IMR-90 (cell line): ENCODE data around the gene FAAP100. TPM values are rescaled to one million over a fixed set of nuclear protein-coding genes. Genes with fewer than 3 reads are reported as not detected.

Experiments used
- ATAC-seq: fragments of 200-7000 bp; cut with Tn5 transposase; 2 replicates; pipeline ENCODE4 v1.9.1; 2020; ENCODE audit warnings: low read depth, mild to moderate bottlenecking, moderate library complexity
- BruUV-seq: library from RNA; stranded (reverse); fragments of 400-500 nt; replicated peaks from 2 replicates; lab custom pipeline; 2021; lab: Mats Ljungman, UMichigan
- CTCF ChIA-PET: fragments of 300-600 bp; formaldehyde crosslinking; extraction: SDS; loops from one replicate; lab custom pipeline; 2021; ENCODE audit warnings: antibody characterized with exemption; lab: Yijun Ruan, JAX
- POLR2A ChIA-PET: fragments of 300-600 bp; sonication (Branson Sonifier 250); formaldehyde crosslinking; loops from one replicate; lab custom pipeline; 2022; ENCODE audit warnings: antibody characterized with exemption; ENCODE audit not compliant: unreplicated experiment; lab: Charles Lee
- DNase-seq: peaks from one replicate; pipeline ENCODE4 v3.0.0; 2013
- H2AFZ ChIP-seq: replicated peaks from 2 replicates; pipeline ENCODE3; 2013; ENCODE audit warnings: low read length, mild to moderate bottlenecking; ENCODE audit not compliant: poor library complexity
- H2AK5ac ChIP-seq: 2 replicates; pipeline ENCODE4 v1.6.1; 2013; ENCODE audit warnings: low read depth, low read length, inconsistent platforms
- H2AK9ac ChIP-seq: replicated peaks from 2 replicates; pipeline ENCODE3; 2013; ENCODE audit warnings: mild to moderate bottlenecking, low read depth, low read length, moderate library complexity; ENCODE audit not compliant: poor library complexity
- H2BK120ac ChIP-seq: 2 replicates; pipeline ENCODE4 v1.6.1; 2013; ENCODE audit warnings: low read depth, low read length, inconsistent platforms
- H2BK15ac ChIP-seq: 3 replicates; pipeline ENCODE4 v1.6.1; 2013; ENCODE audit warnings: low read depth, low read length, inconsistent platforms
- H2BK20ac ChIP-seq: 2 replicates; pipeline ENCODE4 v1.6.1; 2013; ENCODE audit warnings: low read depth, mild to moderate bottlenecking, inconsistent platforms, low read length, moderate library complexity
- H2BK5ac ChIP-seq: 2 replicates; pipeline ENCODE4 v1.6.1; 2013; ENCODE audit warnings: mild to moderate bottlenecking, low read depth, low read length, inconsistent platforms; ENCODE audit not compliant: poor library complexity, severe bottlenecking
- H3K14ac ChIP-seq: replicated peaks from 2 replicates; pipeline ENCODE4 v1.6.1; 2013; ENCODE audit warnings: low read depth, low read length, inconsistent platforms
- H3K18ac ChIP-seq: 2 replicates; pipeline ENCODE4 v1.6.1; 2013; ENCODE audit warnings: low read depth, low read length, control low read depth
- H3K23ac ChIP-seq: 2 replicates; pipeline ENCODE4 v1.6.1; 2013; ENCODE audit warnings: low read depth, low read length, inconsistent platforms
- H3K27ac ChIP-seq: 2 replicates; pipeline ENCODE4 v1.5.1; 2013; ENCODE audit warnings: mild to moderate bottlenecking, control low read depth, low read length; ENCODE audit not compliant: insufficient read depth
- H3K27me3 ChIP-seq: 2 replicates; pipeline ENCODE4 v1.6.1; 2013; ENCODE audit warnings: low read length; ENCODE audit not compliant: control insufficient read depth, insufficient read depth
- H3K36me3 ChIP-seq: 2 replicates; pipeline ENCODE4 v1.6.1; 2013; ENCODE audit warnings: low read length, mixed read lengths; ENCODE audit not compliant: control insufficient read depth, insufficient read depth
- H3K4ac ChIP-seq: 2 replicates; pipeline ENCODE4 v1.6.1; 2013; ENCODE audit warnings: low read depth, low read length, inconsistent platforms
- H3K4me1 ChIP-seq: 2 replicates; pipeline ENCODE4 v1.6.1; 2013; ENCODE audit warnings: low read length, mixed read lengths; ENCODE audit not compliant: control insufficient read depth, insufficient read depth
- H3K4me2 ChIP-seq: 2 replicates; pipeline ENCODE4 v1.6.1; 2013; ENCODE audit warnings: low read depth, mild to moderate bottlenecking, control low read depth, low read length, moderate library complexity
- H3K4me3 ChIP-seq: 2 replicates; pipeline ENCODE4 v1.5.1; 2013; ENCODE audit warnings: low read depth, mild to moderate bottlenecking, control low read depth, low read length, moderate library complexity; ENCODE audit not compliant: insufficient read depth
- H3K56ac ChIP-seq: 2 replicates; pipeline ENCODE4 v1.6.1; 2013; ENCODE audit warnings: low read length, inconsistent platforms; ENCODE audit not compliant: insufficient read depth; ENCODE audit errors: extremely low read depth
- H3K79me1 ChIP-seq, 2 experiments: 2 replicates each; pipeline ENCODE4 v1.6.1; 2013; ENCODE audit warnings: low read length in 2 of 2, inconsistent platforms in 1 of 2, low read depth in 1 of 2
- H3K9ac ChIP-seq: 2 replicates; pipeline ENCODE4 v1.6.1; 2013; ENCODE audit warnings: low read depth, low read length, control low read depth
- H3K9me1 ChIP-seq: 2 replicates; pipeline ENCODE4 v1.6.1; 2013; ENCODE audit warnings: low read length, inconsistent platforms; ENCODE audit not compliant: insufficient read depth
- H3K9me3 ChIP-seq: 2 replicates; pipeline ENCODE4 v1.6.1; 2013; ENCODE audit warnings: low read length; ENCODE audit not compliant: control insufficient read depth, insufficient read depth
- H4K20me1 ChIP-seq: 2 replicates; pipeline ENCODE4 v1.6.1; 2013; ENCODE audit warnings: low read length, inconsistent platforms; ENCODE audit not compliant: insufficient read depth
- H4K5ac ChIP-seq: 2 replicates; pipeline ENCODE4 v1.6.1; 2013; ENCODE audit warnings: mild to moderate bottlenecking, low read depth, low read length, control low read depth
- H4K8ac ChIP-seq, 2 experiments: 2 replicates each; pipeline ENCODE4 v1.6.1; 2013; ENCODE audit warnings: low read depth in 2 of 2, low read length in 2 of 2, control low read depth in 1 of 2, inconsistent platforms in 1 of 2
- H4K91ac ChIP-seq: 2 replicates; pipeline ENCODE4 v1.6.1; 2013; ENCODE audit warnings: low read depth, low read length, inconsistent platforms; ENCODE audit not compliant: insufficient read depth
- BHLHE40 ChIP-seq: fragments of 150-350 bp; IDR thresholded peaks from 2 replicates; pipeline ENCODE4 v1.6.1; 2016; ENCODE audit warnings: mild to moderate bottlenecking, low read depth, low read length
- CEBPB ChIP-seq: IDR thresholded peaks from 2 replicates; pipeline ENCODE4 v1.6.1; 2012; ENCODE audit warnings: low read depth, low read length, improper control_type of control experiment
- CHD1 ChIP-seq: IDR thresholded peaks from 2 replicates; pipeline ENCODE4 v1.6.1; 2012; ENCODE audit warnings: low read depth, low read length, improper control_type of control experiment
- ELK1 ChIP-seq: fragments of 150-350 bp; IDR thresholded peaks from 2 replicates; pipeline ENCODE4 v1.6.1; 2016; ENCODE audit warnings: low read depth, mild to moderate bottlenecking, low read length, moderate library complexity, borderline replicate concordance
- FOS ChIP-seq: fragments of 150-350 bp; IDR thresholded peaks from 2 replicates; pipeline ENCODE4 v1.6.1; 2016; ENCODE audit warnings: low read depth, low read length
- MAFK ChIP-seq: IDR thresholded peaks from 2 replicates; pipeline ENCODE4 v1.6.1; 2012; ENCODE audit warnings: low read depth, low read length, improper control_type of control experiment
- MAZ ChIP-seq: IDR thresholded peaks from 2 replicates; pipeline ENCODE4 v1.6.1; 2012; ENCODE audit warnings: low read depth, mild to moderate bottlenecking, low read length, improper control_type of control experiment, moderate library complexity, borderline replicate concordance
- MXI1 ChIP-seq: IDR thresholded peaks from 2 replicates; pipeline ENCODE4 v1.6.1; 2012; ENCODE audit warnings: low read depth, mild to moderate bottlenecking, low read length, moderate library complexity, borderline replicate concordance
- POLR2A ChIP-seq: IDR thresholded peaks from 2 replicates; pipeline ENCODE4 v1.6.1; 2012; ENCODE audit warnings: mild to moderate bottlenecking, low read depth, low read length
- RAD21 ChIP-seq: IDR thresholded peaks from 2 replicates; pipeline ENCODE4 v1.6.1; 2012; ENCODE audit warnings: low read length, improper control_type of control experiment
- RFX5 ChIP-seq: IDR thresholded peaks from 2 replicates; pipeline ENCODE4 v1.8.0; 2012; ENCODE audit warnings: low read depth, mild to moderate bottlenecking, low read length, moderate library complexity
- SMC3 ChIP-seq: fragments of 150-350 bp; IDR thresholded peaks from 2 replicates; pipeline ENCODE4 v1.6.1; 2016; ENCODE audit warnings: low read depth, mild to moderate bottlenecking, antibody characterized with exemption, low read length, moderate library complexity
- USF2 ChIP-seq: fragments of 150-350 bp; IDR thresholded peaks from 2 replicates; pipeline ENCODE4 v1.6.1; 2017; ENCODE audit warnings: mild to moderate bottlenecking, antibody characterized with exemption, low read length, low read depth
- WGBS, 2 experiments: methylation state at CpG; one replicate each; pipeline versions ENCODE4 v1.1.5 to v1.1.7; 2013; ENCODE audit warnings: missing lambda C conversion rate in 2 of 2; ENCODE audit not compliant: insufficient read length in 1 of 2; ENCODE audit errors: extremely low coverage in 2 of 2; 5-methylcytosine and 5-hydroxymethylcytosine counted together
- dilution Hi-C: fragments of 300-500 bp; cut with HindIII; formaldehyde crosslinking; loops from one replicate; pipeline ENCODE4 v1.14.3; 2018; ENCODE audit warnings: low sequenced_read_pairs; ENCODE audit not compliant: unreplicated experiment
- in situ Hi-C: fragments of 300-500 bp; cut with MboI; formaldehyde crosslinking; loops from 3 replicates; pipeline ENCODE4 v1.14.3; 2019; ENCODE audit warnings: low sequenced_read_pairs, inconsistent platforms, mixed read lengths
- intact Hi-C: fragments of 100-400 bp; cut with micrococcal nuclease; formaldehyde crosslinking; loops from 2 replicates; pipeline ENCODE4 v1.10.0; 2022
- polyA plus RNA-seq, 3 experiments: library from polyadenylated mRNA; depleted of rRNA; stranded (reverse); fragments of >200 nt; gene quantifications; 2 replicates each; pipeline ENCODE4 v1.2.3, GENCODE V29; 2012; ENCODE audit warnings: low replicate concordance in 1 of 3
- total RNA-seq: library from RNA; depleted of rRNA; stranded (reverse); fragments of >200 nt; gene quantifications from 2 replicates; pipeline ENCODE4 v1.2.3, GENCODE V29; 2012
- TF ChIP-seq, protein P1 (sequence below): conservative IDR thresholded peaks from 2 replicates; pipeline ENCODE4 v1.5.1; 2012; ENCODE audit warnings: mild to moderate bottlenecking, low read depth, low read length, improper control_type of control experiment

FAAP100 gene
- total and polyA plus RNA-seq, 2 of the 4 experiments (the other 2 are of a cell fraction) = 7.9 to 24.8 TPM

DNA sequence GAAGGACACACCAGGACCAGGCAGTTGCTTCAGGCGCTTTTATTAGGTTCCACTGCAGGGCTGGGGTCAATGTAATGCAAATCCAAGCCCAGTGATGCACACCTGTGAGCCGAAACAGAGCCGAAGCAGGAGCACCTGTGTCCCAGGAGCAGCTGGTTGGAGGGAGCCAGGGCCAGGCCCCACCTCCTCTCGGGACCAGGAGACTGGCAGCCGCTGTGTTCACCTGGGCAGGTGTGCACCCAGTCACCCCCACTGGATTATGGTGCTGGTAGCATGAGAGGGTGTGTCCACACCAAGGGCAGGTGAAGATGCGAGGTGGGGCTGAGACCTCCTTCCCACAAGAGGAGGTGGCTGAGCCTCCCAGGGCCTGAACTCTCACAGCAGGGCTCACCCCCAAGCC lies 4.7 kb upstream of the FAAP100 start:
- WGBS, 2 experiments = 100% methylated on average over 2 of the region's 6 CpGs; no CpG with 5 or more reads in 1 of the 2 experiments
- H3K9me3 ChIP-seq = no peaks in the 10 kb centered on the region
- peaks cover 36% of the 10 kb centered on the region for H3K36me3 ChIP-seq
- H3K18ac ChIP-seq = no peak overlapping the region
- no peak overlapping the region for H4K5ac ChIP-seq
- no peak for DNase-seq
- no peak overlapping the region for H2AFZ ChIP-seq
- in situ Hi-C loops (no loop called here), dilution Hi-C loops (no loop called here), intact Hi-C loops (no loop called here)
- no peak overlapping the region for H2BK20ac ChIP-seq
- H3K27me3 ChIP-seq = no peaks in the 10 kb centered on the region
- no peak overlapping the region for H2BK15ac ChIP-seq
- no peak overlapping the region for H2BK120ac ChIP-seq
- no peak overlapping the region for H2AK9ac ChIP-seq
- H3K4me2 ChIP-seq = no peak overlapping the region
- TSS peak; percentile 57 for BruUV-seq
- ChIA-PET CTCF (interaction anchor here (0.9 kb wide), 1 partner anchor 43 kb away, joined by 4 read pairs; no protein-coding TSS in a partner anchor), POLR2A (interaction anchor here (0.5 kb wide), 1 partner anchor 36 kb away, joined by 3 read pairs; no protein-coding TSS in a partner anchor)
- 0 out of 2 replicates have a peak overlapping the region, but pooled peaks have one; percentile 4 for H4K91ac ChIP-seq
- peaks cover 8 to 72% of the 10 kb centered on the region in 2 experiments for H3K79me1 ChIP-seq
- no peak overlapping the region for H3K14ac ChIP-seq
- no peak overlapping the region for H3K4ac ChIP-seq
- ATAC-seq = no peak
- peaks cover 12% of the 10 kb centered on the region for H3K9me1 ChIP-seq
- H3K27ac ChIP-seq = no peak overlapping the region
- TF ChIP-seq MAZ = no peak
- no peak for TF ChIP-seq MAFK
- TF ChIP-seq SMC3 = no peak
- TF ChIP-seq ELK1 = no peak
- TF ChIP-seq RAD21 = no peak
- no peak for TF ChIP-seq USF2
- no peak for TF ChIP-seq CEBPB
- TF ChIP-seq MXI1 = no peak
- no peak for TF ChIP-seq CHD1
- TF ChIP-seq, protein P1, sequence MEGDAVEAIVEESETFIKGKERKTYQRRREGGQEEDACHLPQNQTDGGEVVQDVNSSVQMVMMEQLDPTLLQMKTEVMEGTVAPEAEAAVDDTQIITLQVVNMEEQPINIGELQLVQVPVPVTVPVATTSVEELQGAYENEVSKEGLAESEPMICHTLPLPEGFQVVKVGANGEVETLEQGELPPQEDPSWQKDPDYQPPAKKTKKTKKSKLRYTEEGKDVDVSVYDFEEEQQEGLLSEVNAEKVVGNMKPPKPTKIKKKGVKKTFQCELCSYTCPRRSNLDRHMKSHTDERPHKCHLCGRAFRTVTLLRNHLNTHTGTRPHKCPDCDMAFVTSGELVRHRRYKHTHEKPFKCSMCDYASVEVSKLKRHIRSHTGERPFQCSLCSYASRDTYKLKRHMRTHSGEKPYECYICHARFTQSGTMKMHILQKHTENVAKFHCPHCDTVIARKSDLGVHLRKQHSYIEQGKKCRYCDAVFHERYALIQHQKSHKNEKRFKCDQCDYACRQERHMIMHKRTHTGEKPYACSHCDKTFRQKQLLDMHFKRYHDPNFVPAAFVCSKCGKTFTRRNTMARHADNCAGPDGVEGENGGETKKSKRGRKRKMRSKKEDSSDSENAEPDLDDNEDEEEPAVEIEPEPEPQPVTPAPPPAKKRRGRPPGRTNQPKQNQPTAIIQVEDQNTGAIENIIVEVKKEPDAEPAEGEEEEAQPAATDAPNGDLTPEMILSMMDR = no peak
- no peak for TF ChIP-seq RFX5
- no peak for TF ChIP-seq FOS
- no peak for TF ChIP-seq POLR2A
- TF ChIP-seq BHLHE40 = no peak
- H3K9ac ChIP-seq = no peak overlapping the region
- H2BK5ac ChIP-seq = no peak overlapping the region
- no peak overlapping the region for H4K8ac ChIP-seq
- H3K4me1 ChIP-seq = peaks cover 17% of the 10 kb centered on the region
- no peak overlapping the region for H3K56ac ChIP-seq
- H3K23ac ChIP-seq = no peak overlapping the region
- H2AK5ac ChIP-seq = peak overlapping the region; percentile 77; the same call in 1 of the 2 replicates
- H4K20me1 ChIP-seq = peaks cover 31% of the 10 kb centered on the region
- H3K4me3 ChIP-seq = no peak overlapping the region
